AG10803 (cell line): ENCODE data around the gene TKT.
"Not testable (repeated sequence)": the region's sequence is repeated elsewhere in the genome, so short reads cannot be mapped to it uniquely, and the experiment has no call there.

ENCODE experiments used
- DNase-seq: peaks from one replicate; pipeline ENCODE4 v3.0.0; 2010; ENCODE audit warnings: low read depth
- H3K4me3 ChIP-seq: 2 replicates; pipeline ENCODE4 v1.5.1; 2011; ENCODE audit warnings: mild to moderate bottlenecking, low read length, control low read depth
- TF ChIP-seq, protein P1 (sequence below): conservative IDR thresholded peaks from 2 replicates; pipeline ENCODE4 v1.5.1; 2011; ENCODE audit warnings: mild to moderate bottlenecking, low read length, control low read depth, inconsistent platforms

Gene TKT

DNA sequence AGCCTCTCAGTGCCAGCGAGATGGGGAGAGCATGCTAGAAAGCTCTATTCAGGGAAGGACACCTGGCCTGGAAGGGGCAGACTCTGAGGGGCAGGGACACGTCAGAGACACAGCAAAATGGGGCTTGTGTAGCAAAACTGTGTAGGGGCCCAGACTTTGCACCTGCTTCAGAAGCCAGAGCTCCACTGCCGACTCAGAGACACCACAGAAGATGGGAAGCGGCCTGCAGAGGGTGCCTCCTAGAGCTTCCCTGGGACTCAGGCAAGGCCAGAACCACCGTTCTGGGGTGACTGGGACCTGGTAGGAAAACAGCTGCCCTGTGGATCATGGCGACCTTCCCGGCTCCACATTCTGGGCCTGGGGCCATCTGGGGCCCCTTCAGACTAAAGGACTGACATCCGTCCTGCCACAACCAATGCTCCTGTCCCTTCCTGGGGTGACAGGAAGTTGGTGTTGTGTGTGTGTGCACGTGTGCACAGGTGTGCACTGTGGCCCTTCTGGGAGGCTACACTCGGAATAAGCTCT, 17.4 kb upstream of the TKT start:
- no peak for DNase-seq
- TF ChIP-seq, protein P1, sequence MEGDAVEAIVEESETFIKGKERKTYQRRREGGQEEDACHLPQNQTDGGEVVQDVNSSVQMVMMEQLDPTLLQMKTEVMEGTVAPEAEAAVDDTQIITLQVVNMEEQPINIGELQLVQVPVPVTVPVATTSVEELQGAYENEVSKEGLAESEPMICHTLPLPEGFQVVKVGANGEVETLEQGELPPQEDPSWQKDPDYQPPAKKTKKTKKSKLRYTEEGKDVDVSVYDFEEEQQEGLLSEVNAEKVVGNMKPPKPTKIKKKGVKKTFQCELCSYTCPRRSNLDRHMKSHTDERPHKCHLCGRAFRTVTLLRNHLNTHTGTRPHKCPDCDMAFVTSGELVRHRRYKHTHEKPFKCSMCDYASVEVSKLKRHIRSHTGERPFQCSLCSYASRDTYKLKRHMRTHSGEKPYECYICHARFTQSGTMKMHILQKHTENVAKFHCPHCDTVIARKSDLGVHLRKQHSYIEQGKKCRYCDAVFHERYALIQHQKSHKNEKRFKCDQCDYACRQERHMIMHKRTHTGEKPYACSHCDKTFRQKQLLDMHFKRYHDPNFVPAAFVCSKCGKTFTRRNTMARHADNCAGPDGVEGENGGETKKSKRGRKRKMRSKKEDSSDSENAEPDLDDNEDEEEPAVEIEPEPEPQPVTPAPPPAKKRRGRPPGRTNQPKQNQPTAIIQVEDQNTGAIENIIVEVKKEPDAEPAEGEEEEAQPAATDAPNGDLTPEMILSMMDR = no peak
- no peak overlapping the region for H3K4me3 ChIP-seq

DNA sequence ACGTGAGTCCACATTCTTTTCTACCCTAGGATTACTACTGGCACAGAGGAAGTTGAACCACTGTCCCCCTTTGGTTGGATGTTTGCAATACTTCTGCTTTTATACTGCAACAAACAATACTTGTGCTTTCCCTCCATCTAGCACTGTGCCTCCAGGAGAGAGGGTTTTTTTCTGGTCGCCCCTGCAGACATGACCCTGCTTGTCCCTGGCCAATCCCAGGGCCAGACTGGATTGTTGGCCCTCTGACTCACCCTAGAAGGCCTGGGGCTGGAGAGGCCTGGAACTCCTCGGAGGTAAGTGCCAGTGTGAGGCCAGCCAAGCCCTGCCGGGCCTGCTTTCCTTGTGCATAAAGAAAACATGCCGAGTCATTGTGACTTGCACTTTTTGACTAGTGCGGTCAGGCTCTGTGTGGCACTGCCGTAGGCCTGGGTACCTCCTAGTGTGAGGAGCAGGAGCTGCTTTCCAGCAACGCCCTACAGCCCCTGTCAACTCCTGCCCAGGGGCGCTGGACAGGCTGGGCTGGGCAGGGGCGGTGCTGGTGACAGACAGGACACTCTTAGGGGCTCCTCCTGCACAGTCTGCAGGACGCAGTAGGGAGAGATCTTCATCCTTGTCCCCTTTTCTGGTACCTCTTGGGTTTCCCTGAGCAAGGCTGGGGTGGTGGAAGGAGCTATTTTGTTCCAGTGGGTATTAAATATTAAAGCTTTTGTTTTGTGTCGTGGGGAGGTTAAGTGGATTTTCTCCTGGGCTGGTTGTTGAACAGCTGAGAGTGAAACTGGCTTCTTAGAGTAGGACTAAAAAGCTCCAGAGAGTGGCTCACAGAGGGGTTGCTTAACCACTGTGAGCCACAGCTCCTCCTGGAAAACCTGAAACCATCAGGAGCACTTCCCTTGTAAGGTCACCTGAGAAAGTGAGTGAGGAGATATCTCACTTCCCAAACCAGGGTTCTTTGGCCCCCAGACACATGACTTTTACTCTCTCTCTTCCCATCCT, 14.4 kb upstream of the TKT start:
- no peak overlapping the region for H3K4me3 ChIP-seq

DNA sequence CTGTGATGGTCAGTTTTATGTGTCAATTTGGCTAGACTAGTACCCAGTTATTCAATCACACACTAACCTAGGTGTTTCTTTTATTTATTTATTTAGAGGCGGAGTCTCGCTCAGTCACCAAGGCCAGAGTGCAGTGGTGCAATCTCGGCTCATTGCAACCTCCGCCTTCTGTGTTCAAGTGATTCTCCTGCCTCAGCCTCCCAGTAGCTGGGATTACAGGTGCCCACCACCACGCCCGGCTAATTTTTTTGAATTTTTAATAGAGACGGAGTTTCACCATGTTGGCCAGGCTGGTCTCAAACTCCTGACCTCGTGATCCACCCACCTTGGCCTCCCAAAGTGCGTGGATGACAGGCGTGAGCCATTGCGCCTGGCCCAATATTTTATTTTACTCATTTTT, 13.4 kb upstream of the TKT start:
- DNase-seq = not testable (repeated sequence)

More for the DNA sequence above, 14.4 kb upstream of the TKT start:
- TF ChIP-seq, protein P1 = no peak
- DNase-seq = peak; percentile 99

DNA sequence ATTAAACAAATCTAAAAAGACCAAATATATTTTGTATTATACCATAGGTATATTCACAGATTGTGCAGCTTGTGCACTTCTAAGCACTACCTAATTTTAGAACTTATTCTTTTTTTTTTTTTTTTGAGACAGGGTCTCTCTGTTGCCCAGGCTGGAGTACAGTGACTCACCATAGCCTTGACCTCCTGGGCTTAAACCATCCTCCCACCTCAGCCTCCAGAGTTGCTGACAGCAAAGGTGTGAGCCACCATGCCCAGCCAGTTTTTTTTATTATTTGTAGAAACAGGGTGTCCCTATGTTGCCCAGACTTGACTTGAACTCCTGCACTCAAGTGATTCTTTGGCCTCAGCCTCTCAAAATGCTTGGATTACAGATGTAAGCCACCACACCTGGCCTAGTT, 11.9 kb upstream of the TKT start:
- no peak overlapping the region for H3K4me3 ChIP-seq
- TF ChIP-seq, protein P1 = no peak
- DNase-seq = no peak

More for the DNA sequence above, 13.4 kb upstream of the TKT start:
- H3K4me3 ChIP-seq = not testable (repeated sequence)

DNA sequence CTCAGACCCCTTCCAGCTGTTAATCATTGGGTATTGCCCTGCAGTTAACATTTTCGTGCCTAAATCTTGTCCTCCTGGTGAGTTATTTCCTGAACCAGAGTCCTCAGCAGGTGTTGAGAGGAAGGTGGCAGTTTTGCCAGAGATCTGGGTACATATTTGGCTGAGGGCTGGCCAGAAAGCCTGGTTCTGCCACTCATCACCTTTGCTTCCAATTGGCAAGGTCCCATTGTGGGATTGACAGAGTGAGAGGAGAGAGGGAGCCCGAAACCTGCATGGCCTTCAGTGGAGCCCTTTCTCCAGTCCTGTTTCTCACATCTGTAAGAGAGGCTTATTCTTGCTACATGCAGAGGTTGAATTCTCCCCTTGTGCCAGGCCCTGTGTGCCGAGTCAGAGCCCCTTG, 8.9 kb upstream of the TKT start:
- TF ChIP-seq, protein P1 = no peak
- DNase-seq = no peak
- H3K4me3 ChIP-seq = no peak overlapping the region

DNA sequence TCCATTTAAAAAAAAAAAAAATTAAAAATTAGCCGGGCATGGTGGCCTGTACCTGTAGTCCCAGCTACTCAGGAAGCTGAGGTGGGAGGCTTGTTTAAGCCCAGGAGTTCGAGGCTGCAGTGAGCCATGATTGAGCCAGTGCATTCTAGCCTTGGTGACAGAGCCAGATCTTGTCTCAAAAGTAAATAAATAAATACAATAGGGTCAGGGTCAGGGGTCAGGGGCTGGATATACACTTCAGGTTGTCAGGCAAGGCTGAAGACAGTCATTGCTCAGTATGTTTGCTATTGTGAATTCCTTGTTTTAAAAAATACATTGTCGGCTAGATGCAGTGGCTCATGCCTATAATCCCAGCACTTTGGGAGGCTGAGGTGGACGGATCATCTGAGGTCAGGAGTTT, 8.1 kb upstream of the TKT start:
- no peak for DNase-seq
- H3K4me3 ChIP-seq = no peak overlapping the region
- TF ChIP-seq, protein P1 = no peak

DNA sequence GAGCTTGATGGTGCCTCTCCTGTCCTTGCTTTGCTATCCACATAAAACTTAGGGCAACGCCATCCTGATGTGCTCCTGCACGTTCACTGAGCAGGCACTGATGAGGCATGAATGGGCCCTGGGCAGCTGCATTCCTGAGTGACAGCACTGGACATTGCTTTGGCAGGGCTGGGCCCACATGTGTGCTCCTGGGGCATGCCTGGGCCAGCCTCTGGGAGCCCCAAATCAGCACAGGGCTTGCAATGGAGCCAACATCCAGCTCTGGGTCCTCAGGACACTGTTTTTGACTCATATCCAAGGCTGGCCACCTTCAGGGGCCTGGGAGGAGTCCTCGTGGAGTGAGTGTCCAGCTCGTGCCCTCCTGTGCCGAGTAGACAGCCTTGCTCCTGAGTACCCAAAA, 5.9 kb upstream of the TKT start:
- no peak overlapping the region for H3K4me3 ChIP-seq
- no peak for DNase-seq
- TF ChIP-seq, protein P1 = no peak
